ENCODE data around the gene LRG1. TPM values are rescaled to one million over a fixed set of nuclear protein-coding genes. Genes with fewer than 3 reads are reported as not detected.

Gene LRG1
- total RNA-seq, 1 donor from 2014 or later, result 3.3 TPM

DNA sequence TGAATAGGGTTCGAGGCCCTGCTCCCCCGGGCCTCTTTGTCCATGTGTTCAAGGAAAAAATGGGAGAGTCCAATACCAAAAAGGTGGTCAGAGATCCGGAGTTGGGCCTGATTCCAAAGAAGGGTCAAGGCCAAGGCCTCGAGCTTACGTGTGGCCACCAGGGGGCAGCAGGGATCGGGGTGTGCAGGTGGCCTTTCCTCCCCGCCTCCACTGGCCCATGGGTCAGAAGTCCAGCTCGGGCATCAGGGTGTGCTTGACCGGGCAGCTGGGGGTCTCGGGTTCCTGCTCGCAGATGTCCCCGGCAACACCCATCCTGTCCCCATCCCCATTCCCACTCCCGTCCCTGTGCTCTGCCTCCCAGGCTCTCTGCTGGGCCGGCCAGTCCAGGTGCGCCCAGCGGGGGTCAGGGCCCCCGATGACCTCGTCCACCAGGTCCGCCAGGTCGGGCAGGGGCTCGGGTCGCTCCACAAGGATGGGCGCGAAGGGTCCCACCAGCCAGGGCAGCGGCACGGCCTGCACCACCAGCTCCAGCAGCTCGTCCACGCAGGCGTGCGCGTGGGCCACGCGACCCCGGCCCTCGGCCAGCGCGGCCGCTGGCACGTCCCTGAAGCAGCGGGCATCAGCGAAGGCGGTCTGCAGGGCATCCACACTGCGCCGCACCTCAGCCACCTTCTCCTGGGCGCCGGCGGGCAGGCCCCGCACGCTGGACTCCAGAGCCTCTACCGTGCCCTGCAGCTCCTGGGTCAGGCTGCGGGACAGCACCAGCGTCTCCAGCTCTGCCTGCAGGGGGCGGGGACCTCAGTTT is 16.3 kb downstream of the LRG1 start:
- Histone ChIP-seq H3K36me3 (no peaks in the 10 kb centered on the region), H3K4me1 (peaks cover 0 to 3% of the 10 kb centered on the region in 2 donors), H3K27me3 (no peaks in the 10 kb centered on the region), H3K9me3 (no peaks in the 10 kb centered on the region), H3K27ac (no peak overlapping the region), H3K4me3 (no peak overlapping the region)
- TF ChIP-seq CTCF (IDR thresholded peaks at IDR 0.05), result peak in 2 of 3 experiments; percentile 35 to 48
- intact Hi-C loops (cut with DNase I), result no loop called here
- no peak for DNase-seq (ENCODE audit: low spot score in 2 of 2)

DNA sequence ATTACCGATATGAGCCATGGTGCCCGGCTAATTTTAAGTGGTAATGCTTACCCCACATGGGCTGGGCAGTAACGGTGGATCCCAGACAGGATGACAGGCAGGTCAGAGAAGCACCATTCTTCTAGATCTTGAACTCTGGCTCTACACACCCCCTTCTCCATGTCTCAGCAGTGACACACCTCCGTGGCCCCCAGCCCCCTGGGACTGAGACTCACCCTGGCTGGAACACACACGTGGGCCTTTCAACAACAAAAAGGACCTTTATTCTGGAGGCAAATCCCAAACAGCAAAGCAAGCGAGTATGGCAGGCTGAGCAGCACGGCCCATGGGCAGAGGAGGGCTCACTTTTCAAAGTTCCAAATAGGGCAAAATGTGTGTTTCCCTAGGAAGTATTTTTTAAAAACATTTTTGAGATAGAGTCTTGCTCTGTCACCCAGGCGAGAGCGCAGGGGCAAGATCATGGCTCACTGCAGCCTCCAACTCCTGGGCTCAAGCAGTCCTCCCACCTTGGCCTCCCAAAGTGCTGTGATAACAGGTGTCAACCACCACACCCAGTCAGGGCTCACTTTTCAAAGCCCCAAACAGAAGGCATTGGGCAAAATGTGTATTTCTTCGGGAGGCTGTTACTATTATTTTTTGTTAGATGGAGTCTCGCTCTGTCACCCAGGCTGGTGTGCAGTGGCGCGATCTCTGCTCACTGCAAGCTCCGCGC is 17.4 kb downstream of the LRG1 start:
- intact Hi-C loops (cut with DNase I), result no loop called here
- no peak for TF ChIP-seq CTCF (IDR thresholded peaks at IDR 0.05)

GRCh38 chr19:4521888-4522242 is 18.0 kb downstream of the LRG1 start:
- H3K27me3 ChIP-seq, result no peaks in the 10 kb centered on the region
- intact Hi-C loops (cut with DNase I), result no loop called here
- no peak for TF ChIP-seq CTCF (IDR thresholded peaks at IDR 0.05)
- DNase-seq (ENCODE audit: low spot score in 2 of 2), result no peak
- H3K9me3 ChIP-seq, result no peaks in the 10 kb centered on the region
- H3K27ac ChIP-seq, result no peak overlapping the region
- H3K36me3 ChIP-seq, result no peaks in the 10 kb centered on the region
- H3K4me1 ChIP-seq, result peaks cover 3 to 13% of the 10 kb centered on the region in 2 donors
- no peak overlapping the region for H3K4me3 ChIP-seq

More for the DNA sequence above, 17.4 kb downstream of the LRG1 start:
- Histone ChIP-seq H3K27me3 (no peaks in the 10 kb centered on the region), H3K4me3 (no peak overlapping the region), H3K4me1 (peaks cover 3 to 12% of the 10 kb centered on the region in 2 donors), H3K9me3 (no peaks in the 10 kb centered on the region), H3K27ac (no peak overlapping the region), H3K36me3 (no peaks in the 10 kb centered on the region)
- no peak for DNase-seq (ENCODE audit: low spot score in 2 of 2)

DNA sequence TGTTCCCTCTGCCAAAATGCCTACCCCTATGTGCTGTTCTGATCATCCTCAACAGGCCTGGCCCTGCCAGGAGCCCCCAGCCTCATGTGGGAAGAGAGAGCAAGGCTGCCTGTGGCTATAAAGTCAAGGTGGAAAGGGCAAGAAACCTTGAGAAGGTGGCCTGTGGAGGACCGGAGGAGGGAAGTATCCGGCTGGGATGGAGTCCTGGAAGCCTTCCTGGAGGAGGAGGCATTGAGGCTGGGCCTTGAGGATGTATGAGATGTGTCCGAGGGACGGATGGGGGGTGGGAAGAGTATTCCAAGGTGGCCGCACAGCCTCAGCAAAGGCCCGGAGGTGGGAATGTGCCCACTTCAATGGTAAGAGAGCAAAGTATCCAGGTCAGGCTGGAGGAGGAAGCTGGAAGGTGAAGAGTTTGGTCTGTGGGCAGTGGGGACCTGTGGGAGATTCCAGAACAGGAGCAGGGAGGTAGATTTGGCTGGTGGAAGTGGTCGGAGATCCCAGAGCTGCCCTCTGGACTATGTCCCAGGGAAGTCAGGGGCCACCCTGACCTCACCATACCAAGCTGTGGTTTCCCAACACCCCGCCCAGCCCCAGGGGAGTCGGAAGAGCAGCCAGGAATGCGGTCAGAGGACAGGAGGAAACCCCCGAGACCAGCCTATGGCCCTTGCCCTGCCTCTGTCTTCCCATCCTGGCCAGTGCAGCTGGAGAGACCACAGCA is 18.5 kb downstream of the LRG1 start:
- intact Hi-C loops (cut with DNase I), result no loop called here
- H3K9me3 ChIP-seq, result no peaks in the 10 kb centered on the region
- no peak for DNase-seq (ENCODE audit: low spot score in 2 of 2)
- no peak for TF ChIP-seq CTCF (IDR thresholded peaks at IDR 0.05)
- no peaks in the 10 kb centered on the region for H3K27me3 ChIP-seq
- H3K36me3 ChIP-seq, result no peaks in the 10 kb centered on the region
- H3K27ac ChIP-seq, result no peak overlapping the region
- H3K4me1 ChIP-seq, result peaks cover 3 to 13% of the 10 kb centered on the region in 2 donors
- H3K4me3 ChIP-seq, result no peak overlapping the region

DNA sequence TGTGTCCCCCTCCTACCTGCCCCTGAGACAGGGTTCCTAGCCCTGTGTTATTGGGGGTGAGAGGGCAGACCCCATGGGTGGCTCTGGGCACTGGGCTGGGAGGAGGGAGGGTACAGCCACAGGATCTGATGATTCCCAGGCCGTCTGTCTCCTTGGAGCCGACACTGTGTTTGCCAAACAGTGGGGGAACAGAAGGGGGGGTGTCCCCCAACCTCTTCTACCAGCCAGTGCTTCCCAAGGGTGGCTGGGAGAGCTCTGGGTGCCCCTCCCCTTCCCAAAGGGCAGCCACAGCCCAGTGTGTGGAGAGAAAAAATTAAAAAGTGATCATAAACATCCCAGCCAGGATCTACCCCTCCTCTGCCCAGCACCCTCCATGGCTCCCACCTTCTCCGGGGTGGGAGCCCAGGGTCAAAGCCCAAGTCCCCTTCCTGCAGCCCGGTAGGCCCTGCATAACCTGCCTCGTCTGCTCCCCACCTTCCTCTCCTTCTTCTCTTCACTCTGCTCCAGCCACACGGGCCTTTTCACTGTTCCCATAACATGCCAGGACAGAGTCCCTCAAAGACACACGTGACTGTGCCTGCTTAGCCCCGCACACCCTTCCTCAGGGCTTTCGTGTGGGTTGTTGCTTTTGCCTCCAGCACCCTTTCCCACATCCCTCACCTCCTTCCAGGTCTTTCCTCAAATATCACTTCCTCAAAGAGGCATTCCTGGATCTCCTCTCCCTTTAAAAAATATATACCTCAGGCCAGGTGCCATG is 20.1 kb downstream of the LRG1 start:
- Histone ChIP-seq H3K4me3 (no peak overlapping the region), H3K4me1 (peaks cover 3 to 13% of the 10 kb centered on the region in 2 donors), H3K36me3 (no peaks in the 10 kb centered on the region), H3K27ac (no peak overlapping the region), H3K9me3 (no peaks in the 10 kb centered on the region), H3K27me3 (no peaks in the 10 kb centered on the region)
- intact Hi-C loops (cut with DNase I), result no loop called here
- no peak for DNase-seq (ENCODE audit: low spot score in 2 of 2)
- TF ChIP-seq CTCF (IDR thresholded peaks at IDR 0.05), result no peak

All from ascending aorta (tissue), 2 donors.